ENCODE results near the gene RYR2.

Gene RYR2

DNA sequence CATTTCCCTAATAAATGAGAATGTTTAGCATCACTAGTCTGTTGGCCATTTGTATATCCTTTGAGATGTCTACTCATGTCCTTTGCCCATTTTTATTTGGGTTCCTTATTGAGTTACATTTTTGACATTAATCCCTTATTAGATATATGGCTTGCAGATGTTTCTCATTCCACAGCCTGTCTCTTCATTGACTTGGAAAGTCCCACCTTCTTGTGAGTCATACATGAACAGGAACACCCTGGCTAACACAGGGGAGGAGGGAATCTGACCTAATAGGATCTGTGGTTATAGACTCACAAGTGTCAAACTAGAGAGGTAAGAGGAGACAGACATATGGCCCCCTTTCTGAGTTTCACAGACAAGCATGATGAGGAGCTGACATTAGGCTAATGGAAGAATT is 837.2 kb downstream of the RYR2 start:
- H3K9me3 ChIP-seq (ENCODE audit: insufficient read depth, low read depth, low read length), result no peaks in the 10 kb centered on the region
- H3K27ac ChIP-seq (ENCODE audit: low read length), result no peak overlapping the region
- no peaks in the 10 kb centered on the region for H3K27me3 ChIP-seq (ENCODE audit: insufficient read depth, low read length)
- no peaks in the 10 kb centered on the region; the same call in 1 of the 2 replicates for H3K4me1 ChIP-seq (ENCODE audit: insufficient read depth, low read length)
- H3K4me3 ChIP-seq (ENCODE audit: low read length), result no peak overlapping the region
- no peak overlapping the region for H3K9ac ChIP-seq (ENCODE audit: low read depth, low read length)
- H3K36me3 ChIP-seq (ENCODE audit: insufficient read depth, low read depth, low read length), result no peaks in the 10 kb centered on the region
